Measurements from ENCODE around the gene KRTAP10-4.

GRCh38 chr21:44603911-44604310 lies 30.4 kb downstream of the KRTAP10-4 start:
- TF ChIP-seq CTCF (IDR thresholded peaks at IDR 0.05), result no peak
- TF ChIP-seq POLR2A (IDR thresholded peaks at IDR 0.05), result no peak

Data from uterus (tissue), 2 donors.